IMR-90 (cell line): ENCODE measurements around the gene CHD9. TPM values are rescaled to one million over a fixed set of nuclear protein-coding genes. Genes with fewer than 3 reads are reported as not detected.

Experiments
- ATAC-seq: fragments of 200-7000 bp; cut with Tn5 transposase; 2 replicates; pipeline ENCODE4 v1.9.1; 2020; ENCODE audit warnings: low read depth, mild to moderate bottlenecking, moderate library complexity
- BruUV-seq: library from RNA; stranded (reverse); fragments of 400-500 nt; replicated peaks from 2 replicates; lab custom pipeline; 2021; lab: Mats Ljungman, UMichigan
- CTCF ChIA-PET: fragments of 300-600 bp; formaldehyde crosslinking; extraction: SDS; loops from one replicate; lab custom pipeline; 2021; ENCODE audit warnings: antibody characterized with exemption; lab: Yijun Ruan, JAX
- POLR2A ChIA-PET: fragments of 300-600 bp; sonication (Branson Sonifier 250); formaldehyde crosslinking; loops from one replicate; lab custom pipeline; 2022; ENCODE audit warnings: antibody characterized with exemption; ENCODE audit not compliant: unreplicated experiment; lab: Charles Lee
- DNase-seq: peaks from one replicate; pipeline ENCODE4 v3.0.0; 2013
- H2AFZ ChIP-seq: replicated peaks from 2 replicates; pipeline ENCODE3; 2013; ENCODE audit warnings: low read length, mild to moderate bottlenecking; ENCODE audit not compliant: poor library complexity
- H2AK5ac ChIP-seq: 2 replicates; pipeline ENCODE4 v1.6.1; 2013; ENCODE audit warnings: low read depth, low read length, inconsistent platforms
- H2AK9ac ChIP-seq: replicated peaks from 2 replicates; pipeline ENCODE3; 2013; ENCODE audit warnings: mild to moderate bottlenecking, low read depth, low read length, moderate library complexity; ENCODE audit not compliant: poor library complexity
- H2BK120ac ChIP-seq: 2 replicates; pipeline ENCODE4 v1.6.1; 2013; ENCODE audit warnings: low read depth, low read length, inconsistent platforms
- H2BK15ac ChIP-seq: 3 replicates; pipeline ENCODE4 v1.6.1; 2013; ENCODE audit warnings: low read depth, low read length, inconsistent platforms
- H2BK20ac ChIP-seq: 2 replicates; pipeline ENCODE4 v1.6.1; 2013; ENCODE audit warnings: low read depth, mild to moderate bottlenecking, inconsistent platforms, low read length, moderate library complexity
- H2BK5ac ChIP-seq: 2 replicates; pipeline ENCODE4 v1.6.1; 2013; ENCODE audit warnings: mild to moderate bottlenecking, low read depth, low read length, inconsistent platforms; ENCODE audit not compliant: poor library complexity, severe bottlenecking
- H3K14ac ChIP-seq: replicated peaks from 2 replicates; pipeline ENCODE4 v1.6.1; 2013; ENCODE audit warnings: low read depth, low read length, inconsistent platforms
- H3K18ac ChIP-seq: 2 replicates; pipeline ENCODE4 v1.6.1; 2013; ENCODE audit warnings: low read depth, low read length, control low read depth
- H3K23ac ChIP-seq: 2 replicates; pipeline ENCODE4 v1.6.1; 2013; ENCODE audit warnings: low read depth, low read length, inconsistent platforms
- H3K27ac ChIP-seq: 2 replicates; pipeline ENCODE4 v1.5.1; 2013; ENCODE audit warnings: mild to moderate bottlenecking, control low read depth, low read length; ENCODE audit not compliant: insufficient read depth
- H3K27me3 ChIP-seq: 2 replicates; pipeline ENCODE4 v1.6.1; 2013; ENCODE audit warnings: low read length; ENCODE audit not compliant: control insufficient read depth, insufficient read depth
- H3K36me3 ChIP-seq: 2 replicates; pipeline ENCODE4 v1.6.1; 2013; ENCODE audit warnings: low read length, mixed read lengths; ENCODE audit not compliant: control insufficient read depth, insufficient read depth
- H3K4ac ChIP-seq: 2 replicates; pipeline ENCODE4 v1.6.1; 2013; ENCODE audit warnings: low read depth, low read length, inconsistent platforms
- H3K4me1 ChIP-seq: 2 replicates; pipeline ENCODE4 v1.6.1; 2013; ENCODE audit warnings: low read length, mixed read lengths; ENCODE audit not compliant: control insufficient read depth, insufficient read depth
- H3K4me2 ChIP-seq: 2 replicates; pipeline ENCODE4 v1.6.1; 2013; ENCODE audit warnings: low read depth, mild to moderate bottlenecking, control low read depth, low read length, moderate library complexity
- H3K4me3 ChIP-seq: 2 replicates; pipeline ENCODE4 v1.5.1; 2013; ENCODE audit warnings: low read depth, mild to moderate bottlenecking, control low read depth, low read length, moderate library complexity; ENCODE audit not compliant: insufficient read depth
- H3K56ac ChIP-seq: 2 replicates; pipeline ENCODE4 v1.6.1; 2013; ENCODE audit warnings: low read length, inconsistent platforms; ENCODE audit not compliant: insufficient read depth; ENCODE audit errors: extremely low read depth
- H3K79me1 ChIP-seq, 2 experiments: 2 replicates each; pipeline ENCODE4 v1.6.1; 2013; ENCODE audit warnings: low read length in 2 of 2, inconsistent platforms in 1 of 2, low read depth in 1 of 2
- H3K9ac ChIP-seq: 2 replicates; pipeline ENCODE4 v1.6.1; 2013; ENCODE audit warnings: low read depth, low read length, control low read depth
- H3K9me1 ChIP-seq: 2 replicates; pipeline ENCODE4 v1.6.1; 2013; ENCODE audit warnings: low read length, inconsistent platforms; ENCODE audit not compliant: insufficient read depth
- H3K9me3 ChIP-seq: 2 replicates; pipeline ENCODE4 v1.6.1; 2013; ENCODE audit warnings: low read length; ENCODE audit not compliant: control insufficient read depth, insufficient read depth
- H4K20me1 ChIP-seq: 2 replicates; pipeline ENCODE4 v1.6.1; 2013; ENCODE audit warnings: low read length, inconsistent platforms; ENCODE audit not compliant: insufficient read depth
- H4K5ac ChIP-seq: 2 replicates; pipeline ENCODE4 v1.6.1; 2013; ENCODE audit warnings: mild to moderate bottlenecking, low read depth, low read length, control low read depth
- H4K8ac ChIP-seq, 2 experiments: 2 replicates each; pipeline ENCODE4 v1.6.1; 2013; ENCODE audit warnings: low read depth in 2 of 2, low read length in 2 of 2, control low read depth in 1 of 2, inconsistent platforms in 1 of 2
- H4K91ac ChIP-seq: 2 replicates; pipeline ENCODE4 v1.6.1; 2013; ENCODE audit warnings: low read depth, low read length, inconsistent platforms; ENCODE audit not compliant: insufficient read depth
- CEBPB ChIP-seq: IDR thresholded peaks from 2 replicates; pipeline ENCODE4 v1.6.1; 2012; ENCODE audit warnings: low read depth, low read length, improper control_type of control experiment
- CTCF ChIP-seq: conservative IDR thresholded peaks from 2 replicates; pipeline ENCODE4 v1.5.1; 2012; ENCODE audit warnings: mild to moderate bottlenecking, low read depth, low read length, improper control_type of control experiment
- ELK1 ChIP-seq: fragments of 150-350 bp; IDR thresholded peaks from 2 replicates; pipeline ENCODE4 v1.6.1; 2016; ENCODE audit warnings: low read depth, mild to moderate bottlenecking, low read length, moderate library complexity, borderline replicate concordance
- MAFK ChIP-seq: IDR thresholded peaks from 2 replicates; pipeline ENCODE4 v1.6.1; 2012; ENCODE audit warnings: low read depth, low read length, improper control_type of control experiment
- MAZ ChIP-seq: IDR thresholded peaks from 2 replicates; pipeline ENCODE4 v1.6.1; 2012; ENCODE audit warnings: low read depth, mild to moderate bottlenecking, low read length, improper control_type of control experiment, moderate library complexity, borderline replicate concordance
- RAD21 ChIP-seq: IDR thresholded peaks from 2 replicates; pipeline ENCODE4 v1.6.1; 2012; ENCODE audit warnings: low read length, improper control_type of control experiment
- SMC3 ChIP-seq: fragments of 150-350 bp; IDR thresholded peaks from 2 replicates; pipeline ENCODE4 v1.6.1; 2016; ENCODE audit warnings: low read depth, mild to moderate bottlenecking, antibody characterized with exemption, low read length, moderate library complexity
- WGBS, 2 experiments: methylation state at CpG; one replicate each; pipeline versions ENCODE4 v1.1.5 to v1.1.7; 2013; ENCODE audit warnings: missing lambda C conversion rate in 2 of 2; ENCODE audit not compliant: insufficient read length in 1 of 2; ENCODE audit errors: extremely low coverage in 2 of 2; 5-methylcytosine and 5-hydroxymethylcytosine counted together
- dilution Hi-C: fragments of 300-500 bp; cut with HindIII; formaldehyde crosslinking; loops from one replicate; pipeline ENCODE4 v1.14.3; 2018; ENCODE audit warnings: low sequenced_read_pairs; ENCODE audit not compliant: unreplicated experiment
- in situ Hi-C: fragments of 300-500 bp; cut with MboI; formaldehyde crosslinking; loops from 3 replicates; pipeline ENCODE4 v1.14.3; 2019; ENCODE audit warnings: low sequenced_read_pairs, inconsistent platforms, mixed read lengths
- intact Hi-C: fragments of 100-400 bp; cut with micrococcal nuclease; formaldehyde crosslinking; loops from 2 replicates; pipeline ENCODE4 v1.10.0; 2022
- polyA plus RNA-seq, 3 experiments: library from polyadenylated mRNA; depleted of rRNA; stranded (reverse); fragments of >200 nt; gene quantifications; 2 replicates each; pipeline ENCODE4 v1.2.3, GENCODE V29; 2012; ENCODE audit warnings: low replicate concordance in 1 of 3
- total RNA-seq: library from RNA; depleted of rRNA; stranded (reverse); fragments of >200 nt; gene quantifications from 2 replicates; pipeline ENCODE4 v1.2.3, GENCODE V29; 2012

Gene CHD9
- total and polyA plus RNA-seq, 2 of the 4 experiments (the other 2 are of a cell fraction) = 9.1 to 48.8 TPM

DNA sequence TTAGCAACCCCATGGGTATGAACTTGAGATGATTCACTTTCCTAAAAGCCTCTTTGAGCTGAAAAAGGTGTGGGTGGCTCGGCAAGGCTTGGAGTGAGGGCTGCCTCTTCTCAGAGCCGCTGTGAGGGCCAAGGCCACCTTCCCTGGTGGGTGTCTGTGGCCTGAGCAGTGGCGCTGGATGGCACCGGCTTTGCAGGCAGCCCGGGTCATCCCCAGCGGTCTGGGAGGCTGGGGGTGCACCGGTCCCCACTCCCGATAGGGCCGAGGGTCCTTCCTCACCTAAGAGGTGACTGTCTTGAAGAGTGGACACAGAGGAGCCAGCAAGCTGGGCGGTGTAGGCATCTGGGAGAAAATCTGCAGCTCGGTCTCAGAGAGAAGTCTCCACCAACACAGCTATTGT lies 300.3 kb downstream of the CHD9 start:
- H2BK120ac ChIP-seq = no peak overlapping the region
- 40% methylated on average over 1 of the region's 11 CpGs; no CpG with 5 or more reads in 1 of the 2 experiments for WGBS, 2 experiments
- H2BK20ac ChIP-seq = no peak overlapping the region
- CTCF ChIA-PET = no interaction called here
- H3K18ac ChIP-seq = no peak overlapping the region
- H3K23ac ChIP-seq = no peak overlapping the region
- POLR2A ChIA-PET = no interaction called here
- H2AK5ac ChIP-seq = no peak overlapping the region
- dilution Hi-C loops (no loop called here), in situ Hi-C loops (no loop called here), intact Hi-C loops (no loop called here)
- TF ChIP-seq CEBPB = no peak
- no peak for TF ChIP-seq ELK1
- TF ChIP-seq MAZ = no peak
- TF ChIP-seq MAFK = no peak
- TF ChIP-seq RAD21 = no peak
- no peak for TF ChIP-seq CTCF
- TF ChIP-seq SMC3 = no peak
- no peak overlapping the region for H3K14ac ChIP-seq
- no peak overlapping the region for H2AFZ ChIP-seq
- no peak overlapping the region for H4K5ac ChIP-seq
- no peak overlapping the region for H2BK15ac ChIP-seq
- H2AK9ac ChIP-seq = no peak overlapping the region
- H3K36me3 ChIP-seq = no peaks in the 10 kb centered on the region
- no peak for ATAC-seq
- H3K9me1 ChIP-seq = no peaks in the 10 kb centered on the region
- H3K27ac ChIP-seq = no peak overlapping the region
- no peaks in the 10 kb centered on the region for H3K4me1 ChIP-seq
- no peak overlapping the region for H3K56ac ChIP-seq
- H3K4me3 ChIP-seq = no peak overlapping the region
- H3K79me1 ChIP-seq = no peaks in the 10 kb centered on the region
- no peak overlapping the region for H3K9ac ChIP-seq
- no peak overlapping the region for H3K4me2 ChIP-seq
- H3K4ac ChIP-seq = no peak overlapping the region
- H3K27me3 ChIP-seq = 0 out of 2 replicates have a peak, but pooled peaks cover 4% of the 10 kb centered on the region
- H4K8ac ChIP-seq = no peak overlapping the region
- no peak overlapping the region for H2BK5ac ChIP-seq
- H3K9me3 ChIP-seq = no peaks in the 10 kb centered on the region
- H4K91ac ChIP-seq = no peak overlapping the region
- DNase-seq = no peak
- H4K20me1 ChIP-seq = no peaks in the 10 kb centered on the region
- no TSS peak for BruUV-seq
